Mesenteric fat pad (tissue), 1 donor: ENCODE results near the gene MORN4. TPM values are rescaled to one million over a fixed set of nuclear protein-coding genes. Genes with fewer than 3 reads are reported as not detected.

ENCODE experiments used
- DNase-seq: peaks from one replicate; pipeline ENCODE4 v3.0.0-alpha.2; 2020; ENCODE audit warnings: low spot score
- total RNA-seq: library from RNA; stranded (reverse); fragmentation: NEBNext Ultra II Directional; extraction: Animal tissue kit (Norgen Biotek cat#: 25700); gene quantifications from one replicate; pipeline ENCODE4 v1.2.1, GENCODE V29; 2021
- donor health status: DM: yes; HTN: yes; CAD: no.

MORN4 gene
- total RNA-seq, 1 donor from 2014 or later: 1.5 TPM

- no peak for DNase-seq
These were observed 58.1 kb downstream of the MORN4 start for GRCh38 chr10:97575127-97575668.

GRCh38 chr10:97574374-97575126 lies 58.8 kb downstream of the MORN4 start:
- no peak for DNase-seq

GRCh38 chr10:97573672-97574071 lies 59.6 kb downstream of the MORN4 start:
- no peak for DNase-seq

- DNase-seq: no peak
These were observed 60.3 kb downstream of the MORN4 start for GRCh38 chr10:97573021-97573420.

- no peak for DNase-seq
These were observed 60.9 kb downstream of the MORN4 start, which contains the start of gene ANKRD2 for GRCh38 chr10:97572214-97572989. ANKRD2 (plus strand) TSS chr10:97572779; CDS start chr10:97572789, 10 bp downstream.

- no peak for DNase-seq
These were observed 61.7 kb downstream of the MORN4 start for GRCh38 chr10:97571622-97572021.

- DNase-seq: no peak
These were observed 62.4 kb downstream of the MORN4 start for GRCh38 chr10:97570789-97571471.

GRCh38 chr10:97570146-97570788 lies 63.0 kb downstream of the MORN4 start:
- DNase-seq: no peak

- DNase-seq: no peak
These were observed 65.4 kb downstream of the MORN4 start for GRCh38 chr10:97567891-97568290.

- no peak for DNase-seq
These were observed 66.8 kb downstream of the MORN4 start for GRCh38 chr10:97566336-97566996.

GRCh38 chr10:97564776-97565175 lies 68.5 kb downstream of the MORN4 start:
- no peak for DNase-seq

Other genes starting within 250 kb of the MORN4 start
- 38.6 TPM for gene RRP12, start 232.2 kb downstream of the MORN4 start, total RNA-seq
- 190 TPM for gene PGAM1, start 207.3 kb downstream of the MORN4 start, total RNA-seq
- gene EXOSC1, start 187.5 kb downstream of the MORN4 start, total RNA-seq: 21.2 TPM
- 28.0 TPM for gene ZDHHC16, start 187.3 kb downstream of the MORN4 start, total RNA-seq
- gene MMS19, start 135.1 kb downstream of the MORN4 start, total RNA-seq: 38.0 TPM
- 19.9 TPM for gene UBTD1, start 134.6 kb downstream of the MORN4 start, total RNA-seq
- not detected for gene ANKRD2, start 60.7 kb downstream of the MORN4 start, total RNA-seq
- 3.8 TPM for gene HOGA1, start 49.1 kb downstream of the MORN4 start, total RNA-seq
- gene C10orf62, start 43.8 kb downstream of the MORN4 start, total RNA-seq: not detected
- 22.3 TPM for gene PI4K2A, start 7.2 kb upstream of the MORN4 start, total RNA-seq
- gene AVPI1, start 53.7 kb upstream of the MORN4 start, total RNA-seq: 30.5 TPM
- gene MARVELD1, start 80.2 kb upstream of the MORN4 start, total RNA-seq: 28.7 TPM
- gene ZFYVE27, start 103.6 kb upstream of the MORN4 start, total RNA-seq: 19.2 TPM
- gene SFRP5, start 138.5 kb upstream of the MORN4 start, total RNA-seq: not detected
- 0.32 TPM for gene GOLGA7B, start 216.3 kb upstream of the MORN4 start, total RNA-seq